ENCODE measurements around the gene ADGRL3.
"Not testable (repeated sequence)": the region's sequence is repeated elsewhere in the genome, so short reads cannot be mapped to it uniquely, and the experiment has no call there.

DNA sequence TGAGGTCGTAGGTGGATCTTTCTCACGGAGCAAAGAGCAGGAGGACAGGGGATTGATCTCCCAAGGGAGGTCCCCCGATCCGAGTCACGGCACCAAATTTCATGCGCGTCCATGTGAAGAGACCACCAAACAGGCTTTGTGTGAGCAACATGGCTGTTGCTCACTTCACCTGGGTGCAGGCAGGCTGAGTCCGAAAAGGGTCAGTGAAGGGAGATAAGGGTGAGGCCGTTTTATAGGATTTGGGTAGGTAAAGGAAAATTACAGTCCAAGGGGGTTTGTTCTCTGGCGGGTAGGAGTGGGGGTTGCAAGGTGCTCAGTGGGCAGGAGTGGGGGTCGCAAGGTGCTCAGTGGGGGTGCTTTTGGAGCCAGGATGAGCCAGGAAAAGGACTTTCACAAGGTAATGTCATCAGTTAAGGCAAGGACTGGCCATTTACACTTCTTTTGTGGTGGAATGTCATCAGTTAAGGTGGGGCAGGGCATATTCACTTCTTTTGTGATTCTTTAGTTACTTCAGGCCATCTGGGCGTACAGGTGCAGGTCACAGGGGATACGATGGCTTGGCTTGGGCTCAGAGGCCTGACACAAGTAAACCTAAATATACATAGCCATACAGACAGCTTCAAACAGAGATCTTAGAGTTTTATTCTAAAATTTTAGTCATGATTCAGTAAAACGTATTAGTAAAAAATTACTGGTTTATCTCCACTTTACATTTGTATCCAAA, 569.5 kb downstream of the ADGRL3 start:
- TF ChIP-seq, protein P1, sequence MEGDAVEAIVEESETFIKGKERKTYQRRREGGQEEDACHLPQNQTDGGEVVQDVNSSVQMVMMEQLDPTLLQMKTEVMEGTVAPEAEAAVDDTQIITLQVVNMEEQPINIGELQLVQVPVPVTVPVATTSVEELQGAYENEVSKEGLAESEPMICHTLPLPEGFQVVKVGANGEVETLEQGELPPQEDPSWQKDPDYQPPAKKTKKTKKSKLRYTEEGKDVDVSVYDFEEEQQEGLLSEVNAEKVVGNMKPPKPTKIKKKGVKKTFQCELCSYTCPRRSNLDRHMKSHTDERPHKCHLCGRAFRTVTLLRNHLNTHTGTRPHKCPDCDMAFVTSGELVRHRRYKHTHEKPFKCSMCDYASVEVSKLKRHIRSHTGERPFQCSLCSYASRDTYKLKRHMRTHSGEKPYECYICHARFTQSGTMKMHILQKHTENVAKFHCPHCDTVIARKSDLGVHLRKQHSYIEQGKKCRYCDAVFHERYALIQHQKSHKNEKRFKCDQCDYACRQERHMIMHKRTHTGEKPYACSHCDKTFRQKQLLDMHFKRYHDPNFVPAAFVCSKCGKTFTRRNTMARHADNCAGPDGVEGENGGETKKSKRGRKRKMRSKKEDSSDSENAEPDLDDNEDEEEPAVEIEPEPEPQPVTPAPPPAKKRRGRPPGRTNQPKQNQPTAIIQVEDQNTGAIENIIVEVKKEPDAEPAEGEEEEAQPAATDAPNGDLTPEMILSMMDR (IDR thresholded peaks at IDR 0.05): not testable (repeated sequence)
- TF ChIP-seq POLR2A (IDR thresholded peaks at IDR 0.05): not testable (repeated sequence)

Measured in thyroid gland (tissue), 4 donors.